NCI-H774 (cell line): ENCODE measurements around the gene LYRM1.
"Not testable (repeated sequence)": the region's sequence is repeated elsewhere in the genome, so short reads cannot be mapped to it uniquely, and the experiment has no call there.

Source experiments
- DNase-seq: peaks from one replicate; lab custom pipeline; 2025; lab: John Stamatoyannopoulos, UW

LYRM1 gene

DNA sequence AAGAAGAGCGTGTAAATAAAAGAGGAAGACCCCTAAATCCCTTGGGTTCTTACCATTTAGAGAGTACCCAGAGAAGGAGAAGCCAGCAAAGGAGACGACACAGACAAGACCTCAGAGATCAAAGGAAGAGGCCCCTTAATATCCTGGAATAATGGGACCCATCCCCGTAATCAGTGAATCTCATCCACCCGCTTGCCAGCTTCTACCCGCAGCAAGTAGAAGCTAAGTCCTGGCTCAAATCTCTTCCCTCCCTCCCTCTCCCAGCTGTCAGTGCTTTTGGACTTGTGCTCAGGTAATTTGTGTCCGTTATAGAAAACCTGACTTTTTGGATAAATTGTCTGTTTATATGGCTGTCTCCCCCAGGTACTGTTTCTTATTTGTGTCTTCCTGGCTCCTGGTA is 1.9 kb downstream of the LYRM1 start:
- DNase-seq: no peak

DNA sequence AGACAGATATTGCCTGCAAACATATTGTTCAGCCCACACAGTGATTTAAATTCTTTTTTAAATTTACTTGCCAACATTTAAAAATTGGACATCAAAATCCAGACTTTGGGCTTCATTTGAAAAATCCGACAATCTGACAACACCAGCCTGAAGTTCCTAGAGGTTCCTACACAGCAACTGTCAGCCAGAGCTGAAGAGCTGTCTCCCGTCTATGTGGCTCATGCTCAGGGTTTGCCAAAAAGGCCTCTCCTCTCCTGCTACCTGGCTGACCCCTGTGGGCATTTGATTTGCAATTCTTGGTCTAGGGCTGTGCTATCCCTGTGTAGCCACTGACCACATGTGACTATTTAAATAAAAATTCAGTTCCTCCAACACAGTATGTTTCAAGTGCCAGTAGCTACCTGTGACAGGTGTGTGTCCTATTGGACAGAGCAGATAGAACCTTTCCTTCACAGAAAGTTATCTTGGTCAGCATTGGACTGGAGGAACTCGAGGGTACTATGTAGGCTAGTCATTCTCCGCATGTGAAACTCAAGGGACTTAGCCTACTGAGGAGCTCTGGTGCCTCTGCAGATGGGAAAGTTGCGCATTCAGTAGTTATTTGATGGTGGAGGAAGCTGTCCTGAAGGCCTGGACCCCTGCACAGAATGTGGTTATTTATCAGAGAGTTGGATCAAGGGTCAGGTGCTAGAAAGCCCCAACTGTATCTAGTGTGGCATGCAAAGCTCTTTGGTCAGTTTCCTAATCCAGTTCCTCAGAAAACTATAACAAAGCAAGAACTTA is 2.7 kb downstream of the LYRM1 start:
- DNase-seq: no peak

DNA sequence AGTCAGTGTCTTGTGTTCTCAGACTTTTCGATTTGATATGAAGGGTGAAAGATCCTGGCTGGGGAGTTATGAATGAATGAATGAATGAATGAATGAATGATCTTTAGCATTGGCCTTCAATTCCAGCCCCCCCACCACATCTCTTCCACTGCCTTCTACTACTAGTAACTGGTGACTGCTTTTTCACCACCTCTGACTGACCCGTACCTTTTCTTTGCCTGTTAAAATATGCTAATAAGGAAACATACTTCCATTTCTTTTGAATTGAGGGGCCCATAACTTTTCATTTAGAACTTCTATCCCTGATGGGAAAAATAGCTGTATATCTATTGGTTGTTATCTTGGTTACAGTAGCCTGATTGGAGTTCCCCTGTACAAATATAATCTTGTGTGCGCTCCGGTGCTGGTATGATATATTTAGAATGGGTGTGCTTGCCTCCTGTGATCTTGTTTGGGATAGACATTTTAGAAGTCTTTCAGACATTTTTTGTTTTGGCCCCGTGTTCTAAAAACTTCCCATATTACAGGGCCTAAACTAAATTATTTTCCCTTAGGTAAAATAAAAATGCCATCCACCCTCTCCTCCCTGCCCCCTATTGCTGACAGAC is 3.4 kb downstream of the LYRM1 start:
- no peak for DNase-seq

DNA sequence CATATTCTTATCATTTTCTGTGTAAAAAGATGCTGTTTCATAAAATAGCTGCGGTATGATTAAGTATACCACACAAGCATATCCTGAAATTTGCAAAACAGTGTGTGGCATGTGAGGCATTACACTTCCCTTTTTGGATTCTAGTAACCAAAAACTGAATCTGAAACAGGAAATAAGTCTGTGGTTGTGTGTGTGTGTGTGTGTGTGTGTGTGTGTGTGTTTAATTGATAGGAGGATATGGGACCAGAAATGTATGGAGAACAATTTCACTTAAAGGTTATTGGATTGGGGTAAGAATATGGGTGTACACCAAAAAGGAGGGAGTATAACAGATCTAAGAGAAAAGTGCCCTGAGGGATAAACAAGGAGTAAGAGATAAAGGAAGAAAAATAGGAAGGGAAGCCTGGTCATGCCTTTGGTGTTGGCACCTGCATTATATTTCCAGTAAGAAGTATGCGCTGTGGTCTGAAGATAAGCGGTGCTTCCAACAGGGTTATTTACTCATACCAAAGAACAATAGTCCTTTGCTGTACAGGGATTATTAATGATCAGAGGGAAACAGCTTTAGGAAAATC is 4.0 kb downstream of the LYRM1 start:
- no peak for DNase-seq

DNA sequence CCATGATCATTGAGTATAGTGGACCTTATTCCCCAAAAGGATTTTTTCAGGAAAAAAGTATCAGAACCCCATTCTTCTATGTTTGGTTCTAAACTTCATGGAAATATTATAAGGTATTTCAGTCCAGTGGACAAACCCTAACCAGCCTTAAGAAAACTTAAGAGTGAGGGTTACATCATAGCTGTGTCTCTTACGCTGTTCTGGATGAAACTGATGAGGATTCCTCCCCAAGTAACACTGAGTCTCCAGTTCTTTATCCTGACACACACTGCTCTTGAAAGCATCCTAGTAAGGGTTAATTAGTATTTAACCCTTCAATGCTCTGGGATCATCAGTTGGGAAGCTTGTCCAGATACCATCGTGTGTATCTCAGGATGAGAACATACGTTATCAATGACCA is 5.0 kb downstream of the LYRM1 start:
- DNase-seq: no peak

DNA sequence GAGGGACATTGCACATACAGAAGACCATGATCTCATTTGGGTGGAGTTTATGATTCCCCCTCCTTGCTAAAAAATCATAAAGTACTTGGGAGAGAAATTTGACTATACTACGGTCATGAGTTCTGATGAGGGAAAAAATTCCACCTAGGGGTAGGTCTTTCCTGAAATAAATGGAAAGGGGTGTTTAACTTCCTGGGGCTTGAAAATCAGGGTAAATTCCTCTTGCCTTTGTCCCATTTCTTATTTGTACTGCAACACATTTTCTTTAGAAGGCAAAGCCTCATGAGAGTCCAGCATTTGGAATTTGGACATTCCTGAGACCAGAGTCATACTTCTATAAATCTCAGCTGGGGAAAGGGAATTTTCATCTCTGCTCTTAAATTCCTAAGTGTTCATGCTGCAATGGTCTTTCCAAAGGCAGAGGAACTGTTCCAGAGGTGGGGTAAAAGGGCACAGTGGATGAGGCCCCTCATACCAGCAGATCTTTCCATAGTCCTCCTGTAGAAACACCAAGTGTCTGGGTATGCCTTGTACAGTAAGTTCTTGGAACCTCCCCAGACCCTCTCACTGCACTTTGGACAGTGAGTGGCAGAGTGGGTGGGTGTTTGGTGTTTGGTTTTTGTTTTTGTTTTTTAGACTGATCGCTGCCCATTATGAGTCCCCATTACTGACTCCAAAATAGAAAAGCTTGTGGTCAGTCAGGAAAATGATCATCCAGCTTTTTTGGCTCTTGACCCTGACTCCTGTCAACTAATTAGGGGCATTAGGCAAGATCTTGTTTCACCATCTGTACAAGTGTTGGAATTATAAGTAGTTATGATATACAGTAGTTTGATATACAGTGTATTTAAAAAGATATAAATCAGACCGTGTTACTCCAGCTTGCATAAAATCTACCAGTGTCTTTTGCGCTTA is 6.0 kb downstream of the LYRM1 start:
- no peak for DNase-seq

DNA sequence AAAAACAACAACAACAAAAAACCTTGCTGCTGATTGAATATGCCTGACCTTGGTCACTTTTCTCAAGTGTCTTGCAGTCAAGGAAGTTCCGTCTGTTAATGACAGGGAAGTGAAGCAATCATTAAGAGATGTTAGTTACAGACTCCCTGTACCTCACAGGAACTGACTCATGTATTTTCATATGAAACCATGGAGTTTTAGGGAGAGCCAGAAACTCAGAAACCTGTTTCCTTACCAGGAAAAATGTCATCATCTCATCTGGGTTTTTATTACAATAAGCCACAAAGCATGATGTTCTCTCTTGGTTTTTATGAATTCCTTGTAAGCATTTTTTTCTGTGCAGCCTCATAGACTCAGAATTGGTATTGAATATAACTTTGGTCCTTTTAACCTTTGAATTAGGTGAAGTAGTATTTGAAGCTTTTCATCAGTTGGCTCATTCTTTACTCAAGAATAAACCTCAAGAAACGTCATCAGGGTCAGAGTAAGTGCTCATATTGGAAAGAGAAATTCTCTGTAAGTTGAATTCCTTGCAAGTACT is 10.3 kb downstream of the LYRM1 start:
- DNase-seq: no peak

DNA sequence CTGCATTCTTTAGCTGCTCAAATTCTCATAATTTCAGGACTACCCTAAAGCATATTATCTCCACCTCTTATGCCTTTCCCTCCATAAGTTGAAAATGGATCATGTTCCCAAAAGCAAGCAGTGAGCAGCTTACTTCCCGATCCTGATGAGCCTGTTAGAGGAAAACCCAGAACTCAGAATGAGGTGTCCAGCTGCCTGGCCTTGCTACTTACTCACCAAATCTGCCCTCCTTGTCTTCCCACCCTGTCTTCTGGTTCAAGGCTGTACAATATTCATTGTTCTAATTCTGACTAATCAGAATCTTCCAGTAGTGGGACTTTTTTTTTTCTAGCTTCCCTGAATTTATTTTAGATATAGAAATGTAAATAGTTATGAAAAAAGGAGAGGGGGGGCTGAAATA is 10.8 kb downstream of the LYRM1 start:
- no peak for DNase-seq

DNA sequence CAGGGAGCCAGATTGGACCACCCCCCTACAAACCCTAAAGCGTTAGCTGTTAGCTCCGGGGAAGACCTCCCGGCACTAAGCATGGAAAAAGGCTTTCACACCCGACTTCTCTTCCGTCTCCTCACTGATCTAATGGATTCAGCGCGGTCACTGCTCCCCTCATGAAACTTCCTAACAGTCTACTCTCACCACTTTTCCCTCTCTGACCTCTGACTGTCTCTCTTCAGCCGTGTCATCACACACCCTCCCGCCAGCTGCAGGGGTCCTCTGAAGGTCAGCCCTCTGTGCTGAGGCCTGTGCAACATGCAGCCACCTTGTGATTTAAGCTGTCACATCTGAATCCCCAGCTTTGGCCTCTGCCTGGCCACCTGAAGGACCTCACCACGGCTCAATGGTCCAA is 15.7 kb downstream of the LYRM1 start:
- no peak for DNase-seq

DNA sequence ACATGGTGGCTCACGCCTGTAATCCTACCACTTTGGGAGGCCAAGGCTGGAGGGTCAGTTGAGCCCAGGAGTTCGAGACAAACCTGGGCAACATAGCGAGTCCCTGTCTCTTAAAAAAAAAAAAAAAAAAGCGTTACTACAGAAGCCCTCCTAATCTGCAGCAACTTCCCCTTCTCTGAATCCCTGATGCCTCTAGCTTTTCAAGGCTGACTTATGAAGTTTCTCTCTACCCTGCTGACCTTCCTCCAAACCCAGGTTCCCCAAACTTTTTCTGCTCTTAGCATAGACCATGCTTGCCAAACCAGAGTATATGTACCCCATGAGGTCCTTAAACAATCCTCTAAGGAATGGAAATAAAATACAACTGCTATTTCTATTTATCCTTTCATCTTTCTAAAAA is 16.4 kb downstream of the LYRM1 start:
- DNase-seq: no peak

DNA sequence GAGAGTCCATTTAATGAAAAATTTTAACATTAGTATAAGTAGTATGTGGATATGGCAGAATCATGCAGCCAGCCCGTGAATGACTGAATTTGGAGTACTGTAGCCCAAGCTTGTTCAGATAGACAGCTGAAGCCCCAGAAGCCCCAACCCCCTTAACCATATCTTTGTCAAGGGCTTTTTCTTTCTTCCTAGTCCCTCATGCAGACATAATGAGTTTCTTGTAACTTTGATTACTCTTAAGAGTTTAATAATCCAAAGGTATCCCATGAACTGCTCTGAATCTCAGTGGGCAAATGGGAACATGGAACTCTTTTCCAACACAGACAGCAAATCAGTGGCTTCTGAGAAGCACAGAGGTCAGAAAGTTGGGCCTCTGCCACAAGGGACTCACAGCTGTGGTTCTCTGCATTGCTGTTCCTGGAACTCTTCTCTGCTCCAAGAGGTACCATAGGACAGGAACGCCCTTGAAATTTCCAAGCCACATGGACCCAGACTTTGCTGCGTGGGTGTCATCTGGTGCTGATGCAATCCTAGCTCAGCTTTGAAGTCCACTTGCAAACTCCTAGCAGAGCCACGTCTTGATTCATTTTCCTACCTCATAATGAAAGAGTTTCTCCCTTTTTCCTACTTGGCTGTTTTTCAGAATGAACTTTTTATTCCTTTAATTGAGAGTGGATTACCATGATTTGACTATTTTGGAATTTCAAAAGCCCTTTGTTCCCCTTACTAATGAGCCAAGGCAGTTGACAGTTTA is 18.1 kb downstream of the LYRM1 start:
- DNase-seq: no peak

DNA sequence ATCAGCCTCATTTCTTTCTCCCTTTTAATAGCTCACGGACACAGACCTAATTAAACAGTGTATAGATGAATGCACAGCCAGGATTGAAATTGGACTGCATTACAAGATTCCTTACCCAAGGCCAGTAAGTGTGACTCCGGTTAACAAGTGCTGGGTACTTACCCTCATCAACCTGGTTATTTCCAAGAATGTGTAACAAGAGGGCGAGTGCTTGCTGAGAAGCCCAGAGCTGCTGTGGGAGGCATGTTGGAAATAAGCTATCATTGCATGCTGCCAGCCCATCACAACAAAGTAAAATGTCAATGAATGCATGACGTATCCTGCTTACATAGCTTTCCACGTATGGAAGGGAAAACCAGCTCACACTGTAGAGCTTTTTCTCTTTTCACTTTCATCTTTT is 19.5 kb downstream of the LYRM1 start:
- DNase-seq: no peak

DNA sequence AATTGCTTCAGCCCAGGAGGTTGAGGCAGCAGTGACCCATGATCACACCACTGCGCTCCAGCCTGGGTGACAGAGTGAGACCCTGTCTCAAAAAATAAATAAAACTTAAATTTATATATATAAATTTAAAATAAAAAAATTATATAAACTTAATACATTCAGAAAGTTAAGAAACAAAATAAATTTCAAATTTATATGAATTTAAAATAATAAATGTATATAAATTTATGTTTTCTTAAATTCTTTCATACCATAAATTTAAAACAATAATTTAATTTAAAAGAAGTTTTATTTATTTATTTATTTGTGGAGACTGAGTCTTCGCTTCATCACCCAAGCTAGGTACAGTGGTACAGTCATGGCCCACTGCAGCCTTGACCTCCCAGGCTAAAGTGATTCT is 20.2 kb downstream of the LYRM1 start:
- no peak for DNase-seq

DNA sequence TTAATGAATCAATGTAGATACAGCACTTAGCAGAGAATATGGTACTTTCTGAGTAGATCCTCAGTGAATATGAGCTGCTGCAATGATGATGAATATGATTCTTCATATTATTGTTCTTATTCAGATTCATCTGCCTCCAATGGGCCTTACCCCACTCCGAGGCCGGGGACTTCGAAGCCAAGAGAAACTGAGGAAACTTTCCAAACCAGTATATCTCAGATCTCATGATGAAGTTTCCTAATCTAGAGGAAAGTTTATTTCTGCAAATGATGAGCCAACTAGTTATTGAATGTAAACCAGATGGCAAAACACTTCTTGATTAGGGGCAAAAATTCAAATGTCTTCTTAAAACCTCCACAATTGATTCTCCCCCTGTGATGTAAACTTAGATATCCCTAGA is 23.3 kb downstream of the LYRM1 start:
- DNase-seq: no peak

DNA sequence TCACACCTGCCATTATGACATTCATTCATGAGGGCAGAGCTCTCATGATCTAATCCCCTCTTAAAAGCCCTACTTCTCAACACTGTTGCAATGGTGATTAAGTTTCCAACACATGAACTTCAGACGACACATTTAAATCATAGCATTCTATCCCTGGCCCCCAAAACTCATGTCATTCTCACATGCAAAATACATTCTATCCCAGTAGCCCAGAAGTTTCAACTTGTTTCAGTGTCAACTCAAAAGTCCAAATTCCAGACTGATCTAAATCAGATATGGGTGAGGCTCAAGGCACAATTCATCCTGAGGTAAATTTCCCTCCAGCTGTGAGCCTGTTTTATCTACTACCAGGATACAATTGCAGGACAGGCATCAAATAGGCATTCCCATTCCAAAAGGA is 25.2 kb downstream of the LYRM1 start:
- DNase-seq: no peak

DNA sequence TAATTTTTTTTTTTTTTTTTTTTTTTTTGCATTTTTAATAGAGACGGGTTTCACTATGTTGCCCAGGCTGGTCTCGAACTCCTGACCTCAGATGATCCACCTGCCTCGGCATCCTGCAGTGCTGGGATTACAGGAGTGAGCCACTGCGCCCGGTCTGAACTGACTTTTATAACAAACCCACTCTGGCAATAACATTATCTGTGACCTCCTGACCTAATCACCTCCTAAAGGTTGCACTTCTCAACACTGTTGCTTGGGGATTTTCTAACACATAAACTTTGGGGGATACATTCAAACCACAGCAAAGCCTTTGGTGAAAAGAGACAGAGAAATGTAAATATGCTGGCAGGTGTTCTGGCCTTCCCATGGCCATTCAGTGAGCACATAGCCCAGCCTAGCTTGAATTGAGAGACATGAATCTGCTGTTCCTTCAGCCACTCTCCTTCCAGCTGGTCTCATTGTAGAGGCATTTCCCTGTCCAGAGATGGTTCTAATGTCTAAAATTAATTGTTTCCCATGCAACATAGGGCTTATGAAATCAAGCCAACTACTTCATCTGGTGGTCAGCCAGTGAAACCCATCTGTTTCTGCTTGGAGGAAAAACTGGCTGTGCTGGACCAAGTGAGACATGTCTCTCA is 28.3 kb downstream of the LYRM1 start:
- DNase-seq: no peak

DNA sequence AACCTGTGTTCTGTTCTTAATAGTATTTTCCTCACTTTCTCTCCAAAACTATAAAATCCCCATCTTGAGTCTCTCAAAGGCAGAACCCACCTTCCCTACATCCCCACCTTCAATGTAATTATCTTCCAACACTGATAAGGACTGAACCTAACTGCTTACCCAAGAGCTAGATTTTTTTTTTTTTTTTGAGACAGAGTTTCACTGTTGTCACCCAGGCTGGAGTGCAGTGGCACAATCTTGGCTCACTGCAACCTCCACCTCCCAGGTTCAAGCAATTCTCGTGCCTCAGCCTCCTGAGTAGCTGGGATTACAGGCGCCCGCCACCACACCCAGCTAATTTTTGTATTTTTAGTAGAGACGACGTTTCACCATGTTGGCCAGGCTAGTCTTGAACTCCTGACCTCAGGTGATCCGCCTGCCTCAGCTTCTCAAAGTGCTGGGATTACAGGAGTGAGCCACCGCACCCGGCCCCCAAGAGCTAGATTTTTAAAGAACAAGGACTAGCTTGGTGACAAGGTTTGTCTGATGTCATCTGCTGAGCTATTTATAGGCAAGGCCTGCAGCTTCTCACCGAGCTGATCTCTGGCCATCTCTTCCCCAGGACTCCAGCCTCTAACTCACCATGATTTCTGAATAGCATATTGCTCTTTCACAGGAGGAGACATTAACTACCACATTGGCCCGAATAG is 29.2 kb downstream of the LYRM1 start:
- DNase-seq: not testable (repeated sequence)

DNA sequence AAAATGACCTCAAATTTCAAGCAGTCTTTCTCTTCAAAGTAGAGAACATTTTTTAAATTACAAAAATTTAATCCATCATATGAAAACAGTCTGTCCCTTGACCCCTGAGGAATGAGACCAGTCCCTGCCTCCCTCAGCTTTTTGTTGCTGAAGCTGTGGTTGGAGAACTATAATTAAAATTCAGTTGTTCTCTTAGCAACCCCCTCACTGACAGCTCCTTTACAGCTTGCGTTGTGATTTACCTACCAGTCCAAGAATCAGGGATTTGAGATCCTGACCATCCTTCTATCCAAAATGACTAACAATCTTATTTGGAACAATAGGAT is 29.8 kb downstream of the LYRM1 start:
- no peak for DNase-seq

DNA sequence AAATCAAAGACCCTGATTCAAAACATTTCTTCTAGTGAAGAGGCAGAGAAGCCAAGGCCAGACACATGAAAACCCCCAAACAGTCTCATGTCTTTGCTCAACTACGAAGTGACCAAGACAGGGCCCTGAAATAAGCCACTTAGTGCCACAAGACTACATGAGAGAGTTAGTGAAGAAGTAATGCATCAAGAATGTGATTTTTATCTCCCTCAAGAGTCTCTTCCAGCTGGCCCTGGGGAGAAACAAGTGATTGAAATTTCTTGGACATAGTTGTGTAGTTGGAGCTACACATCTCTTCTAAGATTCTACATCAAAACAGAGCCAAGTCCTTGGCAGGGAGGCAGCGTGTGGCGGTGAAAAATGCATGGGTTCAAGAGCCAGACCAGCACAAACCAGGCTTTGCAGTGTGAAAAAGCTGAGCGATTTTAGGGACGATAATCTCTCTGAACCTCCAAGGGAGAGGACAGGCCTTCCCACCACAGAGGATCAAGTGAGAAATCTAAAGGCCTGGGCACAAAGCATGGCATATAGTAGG is 30.6 kb downstream of the LYRM1 start:
- DNase-seq: no peak

DNA sequence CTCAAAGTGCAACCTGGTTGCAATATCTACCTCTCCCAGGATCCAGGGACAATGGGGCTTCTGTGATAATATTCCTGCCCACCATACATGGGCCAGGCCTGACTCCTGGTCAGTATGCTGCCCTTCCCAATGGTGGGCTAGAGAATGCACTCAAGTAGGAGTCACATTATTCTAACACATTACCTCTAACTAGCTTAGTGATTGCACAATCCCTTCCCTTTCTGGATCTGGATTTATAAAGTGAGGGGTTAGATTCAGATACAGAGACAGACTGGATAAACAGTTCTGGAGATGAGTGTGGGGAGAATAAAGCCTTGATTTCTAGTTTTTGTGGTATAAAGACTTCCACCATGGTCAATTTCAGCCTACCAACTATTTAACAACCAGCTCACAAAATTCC is 33.0 kb downstream of the LYRM1 start:
- DNase-seq: no peak
